Endothelial cell of umbilical vein (primary cell): ENCODE measurements around the gene TNS1. TPM values are rescaled to one million over a fixed set of nuclear protein-coding genes. Genes with fewer than 3 reads are reported as not detected.

ENCODE experiments used
- BruUV-seq: library from RNA; stranded (reverse); fragments of 400-500 nt; replicated peaks from 2 replicates; lab custom pipeline; 2021; lab: Mats Ljungman, UMichigan
- CTCF ChIA-PET: fragments of 300-600, 350-600 bp; sonication (Branson Sonifier 250); formaldehyde crosslinking; loops from one replicate; lab custom pipeline; 2021; ENCODE audit warnings: antibody characterized with exemption, inconsistent platforms; lab: Charles Lee
- POLR2A ChIA-PET: fragments of 300-600, 350-600 bp; sonication (Branson Sonifier 250); formaldehyde crosslinking; loops from one replicate; lab custom pipeline; 2021; ENCODE audit warnings: antibody characterized with exemption, inconsistent platforms; lab: Charles Lee
- DNase-seq: peaks from one replicate; pipeline ENCODE4 v3.0.0-alpha.2; 2011; ENCODE audit warnings: low read depth, low spot score
- FAIRE-seq: peaks from 2 replicates; lab custom pipeline; 2011; peaks lifted over from hg19 to GRCh38; lab: Jason Lieb, UNC
- H2AFZ ChIP-seq: 2 replicates; pipeline ENCODE4 v1.6.0; 2012; ENCODE audit warnings: low read depth, low read length, control low read depth, inconsistent platforms
- H3K27ac ChIP-seq: 2 replicates; pipeline ENCODE4 v1.5.1; 2011; ENCODE audit warnings: low read depth, mild to moderate bottlenecking, control low read depth, low read length, moderate library complexity; ENCODE audit not compliant: insufficient read depth
- H3K27me3 ChIP-seq, 2 experiments: 2 replicates each; pipeline versions ENCODE4 v1.6.0 to v1.6.1; 2011; ENCODE audit warnings: low read length in 2 of 2, mixed read lengths in 1 of 2; ENCODE audit not compliant: control insufficient read depth in 2 of 2, insufficient read depth in 2 of 2
- H3K36me3 ChIP-seq, 2 experiments: 2 replicates in 1 of 2; 3 replicates in 1 of 2; pipeline ENCODE4 v1.5.1; 2011; ENCODE audit warnings: low read length in 2 of 2, mild to moderate bottlenecking in 1 of 2, moderate library complexity in 1 of 2; ENCODE audit not compliant: control insufficient read depth in 2 of 2, insufficient read depth in 2 of 2; ENCODE audit errors: extremely low read depth in 1 of 2
- H3K4me1 ChIP-seq: 3 replicates; pipeline ENCODE4 v1.5.1; 2011; ENCODE audit warnings: mild to moderate bottlenecking, low read length; ENCODE audit not compliant: control insufficient read depth, insufficient read depth; ENCODE audit errors: extremely low read depth
- H3K4me2 ChIP-seq: 2 replicates; pipeline ENCODE4 v1.6.1; 2011; ENCODE audit warnings: low read length, control low read depth, mixed read lengths; ENCODE audit not compliant: insufficient read depth
- H3K4me3 ChIP-seq, 3 experiments: fragments of 200-600 bp in 1 of 3; sonication (generic), shearing (Covaris generic) in 1 of 3; replicated peaks in 1 of 3; 2 replicates each; pipeline ENCODE4 v1.5.1; 2011 to 2016; ENCODE audit warnings: control low read depth in 3 of 3, low read length in 3 of 3, mild to moderate bottlenecking in 2 of 3, inconsistent platforms in 1 of 3, low read depth in 1 of 3, moderate library complexity in 1 of 3; ENCODE audit not compliant: insufficient read depth in 1 of 3
- H3K79me2 ChIP-seq: 2 replicates; pipeline ENCODE4 v1.6.0; 2012; ENCODE audit warnings: low read length, inconsistent platforms; ENCODE audit not compliant: control insufficient read depth, insufficient read depth
- H3K9ac ChIP-seq: replicated peaks from 2 replicates; pipeline ENCODE3; 2011; ENCODE audit warnings: low read length, control low read depth; ENCODE audit not compliant: insufficient read depth; ENCODE audit errors: extremely low read depth
- H3K9me1 ChIP-seq: replicated peaks from 3 replicates; pipeline ENCODE4 v1.6.0; 2011; ENCODE audit warnings: mild to moderate bottlenecking, low read length; ENCODE audit not compliant: control insufficient read depth, insufficient read depth; ENCODE audit errors: extremely low read depth
- H3K9me3 ChIP-seq: replicated peaks from 2 replicates; pipeline ENCODE4 v1.5.1; 2012; ENCODE audit warnings: low read length, inconsistent platforms; ENCODE audit not compliant: control insufficient read depth, insufficient read depth
- H4K20me1 ChIP-seq: replicated peaks from 2 replicates; pipeline ENCODE3; 2011; ENCODE audit warnings: mild to moderate bottlenecking, low read length; ENCODE audit not compliant: control insufficient read depth, insufficient read depth; ENCODE audit errors: extremely low read depth
- CTCF ChIP-seq, 2 donors: IDR thresholded peaks; 1 replicate in 1 of 2; 2 replicates in 1 of 2; pipeline ENCODE4 v1.5.1; 2011; ENCODE audit warnings: low read length in 2 of 2, mild to moderate bottlenecking in 2 of 2, moderate library complexity in 2 of 2, control low read depth in 1 of 2, inconsistent platforms in 1 of 2, low read depth in 1 of 2; ENCODE audit not compliant: insufficient read depth in 1 of 2; ENCODE audit errors: extremely low read depth in 1 of 2
- EZH2 ChIP-seq: IDR thresholded peaks from 2 replicates; pipeline ENCODE4 v1.6.1; 2012; ENCODE audit warnings: borderline replicate concordance, low read depth, mild to moderate bottlenecking, moderate library complexity, low read length, inconsistent platforms; ENCODE audit not compliant: severe bottlenecking
- FOS ChIP-seq: IDR thresholded peaks from 2 replicates; pipeline ENCODE4 v1.6.1; 2011; ENCODE audit warnings: mild to moderate bottlenecking, low read length, moderate library complexity, borderline replicate concordance; ENCODE audit not compliant: insufficient read depth
- GATA2 ChIP-seq: IDR thresholded peaks from 2 replicates; pipeline ENCODE4 v1.7.0; 2011; ENCODE audit warnings: low read depth, mild to moderate bottlenecking, moderate library complexity, mixed read lengths, low read length; ENCODE audit not compliant: insufficient read length, insufficient read depth
- JUN ChIP-seq: IDR thresholded peaks from 2 replicates; pipeline ENCODE4 v1.6.1; 2011; ENCODE audit warnings: borderline replicate concordance, low read depth; ENCODE audit not compliant: insufficient read length, insufficient read depth
- MAX ChIP-seq: IDR thresholded peaks from 2 replicates; pipeline ENCODE4 v1.6.1; 2011; ENCODE audit not compliant: insufficient read depth, insufficient read length
- MYC ChIP-seq: IDR thresholded peaks from one replicate; pipeline ENCODE4 v1.6.1; 2011; ENCODE audit warnings: mild to moderate bottlenecking, low read depth, low read length
- POLR2A ChIP-seq: IDR thresholded peaks from 2 replicates; pipeline ENCODE4 v1.6.1; 2012; ENCODE audit warnings: low read depth, mild to moderate bottlenecking, control low read depth, low read length
- POLR2AphosphoS5 ChIP-seq: IDR thresholded peaks from 2 replicates; pipeline ENCODE4 v1.6.1; 2012; ENCODE audit warnings: low read depth, mild to moderate bottlenecking, control low read depth, low read length, moderate library complexity; ENCODE audit not compliant: insufficient read depth
- dilution Hi-C: fragments of 300-500 bp; cut with MboI; formaldehyde crosslinking; loops from one replicate; pipeline ENCODE4 v1.15.0; 2019; ENCODE audit warnings: low sequenced_read_pairs; ENCODE audit not compliant: extremely low pct_ligation_motif_present
- intact Hi-C: fragments of 100-400 bp; cut with micrococcal nuclease; formaldehyde crosslinking; loops from one replicate; pipeline ENCODE4 v1.10.0; 2022
- polyA plus RNA-seq, 4 experiments: library from polyadenylated mRNA; depleted of rRNA in 3 of 4; stranded (reverse) in 3 of 4; unstranded in 1 of 4; fragments of >200 nt; gene quantifications; 2 replicates each; pipeline versions ENCODE4 v1.2.1 to v1.2.3, GENCODE V29; 2011 to 2012; ENCODE audit warnings: missing spikeins in 1 of 4
- total RNA-seq: library from RNA; stranded (reverse); gene quantifications from 2 replicates; pipeline ENCODE4 v1.2.3, GENCODE V29; 2021

TNS1 gene
- total and polyA plus RNA-seq, 2 donors (not counting 3 experiments of a cell fraction or from before 2014, with no cell fraction given): 11.0 to 52.1 TPM

- TF ChIP-seq FOS: peak; percentile 72
- TF ChIP-seq MYC: no peak
- no peaks in the 10 kb centered on the region for H3K9me1 ChIP-seq
- ChIA-PET POLR2A (no interaction called here), CTCF (interaction anchor here (1.0 to 3.4 kb wide), 2 partner anchors 13 to 221 kb away, joined by 3 to 18 read pairs; no protein-coding TSS in a partner anchor)
- H3K9ac ChIP-seq: no peak overlapping the region
- dilution Hi-C loops (no loop called here), intact Hi-C loops (no loop called here)
- FAIRE-seq (peak; percentile 74), DNase-seq (no peak)
- BruUV-seq: no TSS peak
- no peaks in the 10 kb centered on the region for H3K9me3 ChIP-seq
- no peak overlapping the region for H2AFZ ChIP-seq
- H3K4me3 ChIP-seq: no peak overlapping the region
- H4K20me1 ChIP-seq: no peaks in the 10 kb centered on the region
- no peaks in the 10 kb centered on the region for H3K36me3 ChIP-seq
- no peaks in the 10 kb centered on the region for H3K79me2 ChIP-seq
- peaks cover 15% of the 10 kb centered on the region for H3K4me1 ChIP-seq
- no peak overlapping the region for H3K4me2 ChIP-seq
- H3K27ac ChIP-seq: peak overlapping the region; percentile 53
- H3K27me3 ChIP-seq: peaks cover 0 to 6% of the 10 kb centered on the region in 2 experiments
Measured at GRCh38 chr2:218006741-218007140, 3.9 kb upstream of the TNS1 start.

- H3K4me3 ChIP-seq: no peak overlapping the region
- no peak overlapping the region for H3K27ac ChIP-seq
- dilution Hi-C loops (no loop called here), intact Hi-C loops (no loop called here)
- H3K9me1 ChIP-seq: no peaks in the 10 kb centered on the region
- no peaks in the 10 kb centered on the region for H4K20me1 ChIP-seq
- H3K79me2 ChIP-seq: no peaks in the 10 kb centered on the region
- POLR2A ChIA-PET: no interaction called here
- FAIRE-seq (no peak), DNase-seq (no peak)
- H3K4me1 ChIP-seq: peaks cover 15% of the 10 kb centered on the region
- H2AFZ ChIP-seq: no peak overlapping the region
- CTCF ChIA-PET: interaction anchor here (1.0 to 3.4 kb wide), 2 partner anchors 12 to 220 kb away, joined by 3 to 18 read pairs; no protein-coding TSS in a partner anchor
- no peak overlapping the region for H3K4me2 ChIP-seq
- TF ChIP-seq GATA2 (no peak), MAX (no peak), POLR2A (no peak), EZH2 (no peak), CTCF (IDR thresholded peaks at IDR 0.05; ENCODE audit: extremely low read depth in 1 of 2, insufficient read depth in 1 of 2, low read depth in 1 of 2, low read length in 2 of 2) (no peak), JUN (no peak), POLR2AphosphoS5 (no peak), MYC (no peak), FOS (no peak)
- no peaks in the 10 kb centered on the region for H3K36me3 ChIP-seq
- H3K27me3 ChIP-seq: peaks cover 0 to 4% of the 10 kb centered on the region in 2 experiments
- H3K9ac ChIP-seq: no peak overlapping the region
- no peaks in the 10 kb centered on the region for H3K9me3 ChIP-seq
- BruUV-seq: no TSS peak
Measured at GRCh38 chr2:218005486-218005885, 2.7 kb upstream of the TNS1 start.
